GM18951 (cell line): ENCODE results near the gene SGO1.

Experiments
- POLR2A ChIP-seq: IDR thresholded peaks from 4 replicates; pipeline ENCODE4 v1.6.1; 2011; ENCODE audit warnings: mild to moderate bottlenecking; ENCODE audit not compliant: insufficient read length, insufficient read depth; ENCODE audit errors: extremely low read depth
- in situ Hi-C: fragments of 300-500 bp; cut with MboI; formaldehyde crosslinking; loops from one replicate; pipeline ENCODE4 v1.12.0; 2022; ENCODE audit warnings: low sequenced_read_pairs, mixed read lengths, inconsistent platforms; ENCODE audit not compliant: unreplicated experiment

Gene SGO1

DNA sequence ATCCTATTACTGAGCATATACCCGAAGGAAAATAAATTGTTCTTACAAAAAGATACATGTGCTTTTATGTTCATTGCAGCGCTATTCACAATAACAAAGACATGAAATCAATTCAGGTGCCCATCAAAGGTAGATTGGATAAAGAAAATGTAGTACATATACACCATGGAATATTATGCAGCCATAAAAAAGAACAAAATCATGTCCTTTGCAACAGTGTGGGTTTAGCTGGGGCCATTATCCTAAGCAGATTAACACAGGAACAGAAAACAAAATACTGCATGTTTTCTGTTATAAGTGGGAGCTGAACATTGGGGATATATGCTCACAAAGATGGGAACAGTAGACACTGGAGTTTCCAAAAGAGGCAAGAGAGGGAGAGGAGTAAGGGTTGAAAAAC, 42.5 kb downstream of the SGO1 start:
- no peak for TF ChIP-seq POLR2A
- in situ Hi-C loops, result no loop called here

DNA sequence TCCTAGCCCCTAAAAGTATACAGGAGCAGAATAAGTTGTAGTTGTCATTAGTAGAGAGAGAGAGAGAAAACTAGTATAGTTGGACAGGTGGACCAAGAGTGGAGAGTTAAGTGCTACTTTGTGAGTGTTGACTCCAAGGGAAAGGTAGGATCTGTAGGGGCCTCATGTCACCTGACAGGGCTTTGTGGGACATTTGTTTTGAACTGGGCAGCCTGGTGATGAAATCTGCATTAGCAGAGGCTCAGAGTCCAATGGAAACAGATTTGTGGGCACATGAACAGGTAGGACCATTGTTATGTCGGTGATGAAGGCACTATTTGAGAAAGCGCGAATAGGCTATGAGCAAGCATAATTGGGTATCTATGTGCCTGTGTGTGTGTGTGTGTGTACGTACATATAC, 43.5 kb downstream of the SGO1 start:
- in situ Hi-C loops, result no loop called here
- TF ChIP-seq POLR2A, result no peak

DNA sequence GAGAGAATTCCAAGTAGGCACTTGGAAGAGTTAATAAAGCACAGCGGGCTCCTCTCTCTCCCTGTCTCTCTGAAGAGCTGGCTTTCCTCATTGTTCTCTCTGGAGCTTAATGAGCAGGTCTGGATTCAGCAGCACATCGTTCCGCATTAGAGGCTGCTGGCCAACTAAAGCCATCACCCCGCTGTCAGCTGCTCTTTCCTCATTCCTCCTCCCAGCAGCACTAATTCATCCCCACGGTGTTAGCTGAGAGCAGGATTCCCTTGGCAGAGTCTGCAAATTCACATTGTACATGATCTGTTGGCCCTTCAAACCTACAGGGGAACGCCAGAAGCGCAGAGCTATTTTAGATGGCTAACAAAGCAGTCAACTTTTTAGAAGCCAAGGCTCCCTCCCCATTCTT, 44.2 kb downstream of the SGO1 start:
- in situ Hi-C loops, result no loop called here
- no peak for TF ChIP-seq POLR2A

DNA sequence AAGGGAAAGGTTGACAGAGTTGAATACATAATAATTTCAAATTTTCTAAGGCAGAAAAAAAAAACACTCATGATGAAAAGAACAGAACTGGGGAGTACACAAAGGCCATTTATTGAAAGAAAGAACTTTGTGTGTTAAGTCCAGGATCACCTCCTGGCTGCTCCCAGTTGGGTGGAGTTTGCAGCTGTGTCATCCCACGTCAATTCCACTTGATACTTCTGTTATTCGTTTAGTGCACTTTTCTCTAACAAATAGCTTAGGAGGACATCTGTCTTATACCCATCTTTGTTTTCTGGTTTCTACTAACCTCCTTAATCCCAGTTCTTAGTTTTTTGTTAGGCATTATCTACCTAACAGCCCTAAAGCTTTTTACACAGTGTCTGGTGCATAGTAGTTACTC, 44.7 kb downstream of the SGO1 start:
- no peak for TF ChIP-seq POLR2A
- in situ Hi-C loops, result no loop called here

DNA sequence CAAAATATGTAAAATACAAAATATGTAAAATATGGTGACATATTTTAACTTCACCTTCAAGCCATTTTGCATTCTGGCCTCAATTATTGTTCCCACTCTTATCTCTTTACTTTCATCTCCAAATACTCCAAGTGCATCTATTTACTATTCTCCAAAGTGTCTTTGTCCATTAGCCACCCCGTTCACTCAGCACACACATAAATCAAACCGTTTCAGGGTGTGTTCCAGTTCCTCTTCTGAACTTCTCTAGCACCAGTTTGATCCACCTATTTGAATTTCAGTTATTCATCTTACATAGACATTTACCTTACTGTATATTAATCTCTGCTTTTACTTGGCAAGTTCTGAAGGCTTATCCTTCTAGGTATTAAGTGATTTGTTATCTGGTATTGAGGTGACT, 45.1 kb downstream of the SGO1 start:
- TF ChIP-seq POLR2A, result no peak
- in situ Hi-C loops, result no loop called here

DNA sequence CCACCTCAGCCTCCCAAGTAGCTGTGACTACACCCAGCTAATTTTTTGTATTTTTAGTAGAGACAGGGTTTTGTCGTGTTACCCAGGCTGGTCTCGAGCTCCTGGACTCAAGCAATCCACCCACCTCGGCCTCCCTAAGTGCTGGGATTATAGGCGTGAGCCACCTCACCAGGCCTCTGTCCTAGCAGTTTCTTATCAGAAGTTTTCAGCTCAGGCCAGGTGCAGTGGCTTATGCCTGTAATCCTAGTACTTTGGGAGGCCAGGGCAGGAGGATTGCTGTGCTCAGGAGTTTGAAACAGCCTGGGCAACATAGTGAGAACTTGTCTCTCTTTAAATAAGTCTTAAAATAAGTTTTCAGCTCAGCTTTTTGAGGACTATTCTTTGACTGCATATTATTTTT, 48.4 kb downstream of the SGO1 start:
- TF ChIP-seq POLR2A, result no peak
- in situ Hi-C loops, result no loop called here

DNA sequence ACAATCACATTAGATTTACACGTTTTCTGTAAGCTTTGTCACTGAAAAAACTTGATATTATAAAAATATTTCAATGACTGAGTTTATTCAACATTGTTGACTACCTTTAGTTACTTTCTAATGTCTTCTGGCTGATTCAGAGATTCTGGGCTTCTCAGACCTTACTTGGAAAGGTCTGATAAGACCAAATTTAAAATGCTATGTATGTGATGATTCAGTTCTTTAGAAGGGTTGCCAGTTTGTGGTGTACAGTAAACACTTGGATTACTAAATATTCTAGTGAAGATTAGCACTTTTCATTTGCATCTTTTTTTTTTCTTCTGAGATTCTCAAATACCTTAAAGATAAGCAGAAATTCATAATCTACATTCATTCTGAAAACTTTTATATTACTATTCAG, 49.8 kb downstream of the SGO1 start:
- in situ Hi-C loops, result no loop called here
- TF ChIP-seq POLR2A, result no peak

DNA sequence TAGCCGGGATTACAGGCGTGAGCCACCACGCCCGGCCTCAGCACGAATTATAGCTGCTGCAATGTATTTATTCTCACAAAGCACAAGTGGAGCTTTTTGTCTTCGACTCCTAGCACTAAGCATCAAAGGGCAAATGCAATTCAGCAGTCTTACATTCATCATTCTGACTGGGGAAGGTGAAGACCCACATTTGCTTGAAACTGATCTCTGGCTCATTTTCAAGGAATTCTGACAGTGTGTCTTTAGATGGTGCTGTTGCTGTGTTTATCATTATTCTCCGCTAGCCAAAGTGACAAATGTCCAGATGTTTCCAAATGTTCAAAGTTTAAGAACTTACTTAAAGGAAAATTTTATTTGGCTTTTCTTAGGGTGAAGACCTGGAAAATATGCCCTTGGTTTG, 55.9 kb downstream of the SGO1 start:
- TF ChIP-seq POLR2A, result no peak

DNA sequence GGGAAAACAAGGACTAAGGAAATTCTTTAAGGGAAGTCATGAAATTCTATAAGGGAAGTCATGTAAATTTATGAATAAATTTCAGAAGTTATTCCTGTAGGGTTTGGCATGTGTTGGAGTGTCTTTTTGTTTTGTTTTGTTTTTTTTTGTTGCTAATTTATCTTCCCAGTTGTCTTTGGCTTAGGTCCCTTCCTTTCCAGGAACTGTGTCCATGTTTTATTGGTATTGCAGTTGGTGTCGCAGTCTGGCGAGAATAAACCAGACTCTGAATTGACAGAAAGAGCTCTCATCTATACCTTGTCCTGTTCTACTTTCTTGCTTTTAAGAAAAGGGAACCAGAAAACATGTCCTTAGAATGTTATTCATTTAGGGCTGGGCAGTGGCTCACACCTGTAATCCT, 57.6 kb downstream of the SGO1 start:
- in situ Hi-C loops, result no loop called here
- TF ChIP-seq POLR2A, result no peak

More for the DNA sequence above, 55.9 kb downstream of the SGO1 start:
- in situ Hi-C loops, result no loop called here

DNA sequence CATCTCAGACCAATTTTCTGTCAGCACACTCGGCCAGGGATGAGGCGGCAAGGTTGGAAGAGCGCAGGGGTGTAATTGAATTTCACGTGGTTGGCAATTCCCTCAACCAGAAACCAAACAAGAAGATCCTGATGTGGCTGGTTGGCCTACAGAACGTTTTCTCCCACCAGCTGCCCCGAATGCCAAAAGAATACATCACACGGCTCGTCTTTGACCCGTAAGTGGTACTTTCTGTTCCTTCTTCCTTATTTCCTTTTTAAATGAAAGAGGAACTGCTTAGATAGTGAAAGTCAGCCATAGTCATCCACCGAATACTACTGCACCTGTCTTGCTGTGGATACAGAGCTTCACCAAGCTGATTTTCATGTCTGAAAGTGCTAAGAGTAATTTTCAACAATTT, 60.1 kb downstream of the SGO1 start:
- no peak for TF ChIP-seq POLR2A
- in situ Hi-C loops, result no loop called here

DNA sequence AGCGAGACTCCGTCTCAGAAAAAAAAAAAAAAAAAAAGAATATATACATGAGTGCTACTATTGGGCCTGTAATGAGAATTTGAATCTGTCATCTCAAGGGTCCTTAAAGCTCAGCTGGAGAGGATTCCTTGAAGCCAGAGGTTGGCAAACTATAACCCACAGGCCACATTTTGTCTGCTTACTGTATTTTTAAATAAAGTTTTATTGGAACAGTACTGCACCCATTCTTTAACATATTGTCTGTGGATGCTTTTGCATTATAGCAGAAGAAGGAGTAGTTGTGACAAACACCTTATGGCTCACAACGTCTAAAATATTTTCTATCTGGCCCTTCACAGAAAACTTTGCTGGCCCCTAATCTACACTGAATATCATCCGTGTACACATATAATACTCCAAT, 60.7 kb downstream of the SGO1 start:
- TF ChIP-seq POLR2A, result no peak
- in situ Hi-C loops, result no loop called here

DNA sequence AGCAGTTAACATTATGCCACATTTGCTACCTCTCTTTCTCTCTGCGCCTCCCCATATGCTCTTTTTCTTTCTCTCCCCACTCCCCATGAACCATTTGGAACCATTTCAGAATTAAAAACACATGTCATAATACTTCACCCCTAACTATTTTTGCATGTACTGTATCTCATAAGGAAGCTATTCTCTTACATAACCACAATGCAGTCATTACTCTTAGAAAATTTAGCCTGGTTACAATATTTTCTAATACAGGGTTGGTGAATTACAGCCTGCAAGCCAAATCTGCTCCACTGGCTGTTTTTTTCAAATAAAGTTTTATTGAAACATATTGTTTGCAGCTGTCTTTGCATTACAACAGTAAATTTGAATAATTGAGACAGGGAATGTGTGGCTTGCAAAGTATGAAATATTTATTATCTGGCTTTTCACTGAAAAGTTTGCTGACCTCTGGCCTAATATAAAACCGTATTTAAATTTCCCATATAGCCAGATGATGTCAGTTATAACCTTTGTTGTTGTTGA, 62.8 kb downstream of the SGO1 start:
- in situ Hi-C loops, result no loop called here
- TF ChIP-seq POLR2A, result no peak

DNA sequence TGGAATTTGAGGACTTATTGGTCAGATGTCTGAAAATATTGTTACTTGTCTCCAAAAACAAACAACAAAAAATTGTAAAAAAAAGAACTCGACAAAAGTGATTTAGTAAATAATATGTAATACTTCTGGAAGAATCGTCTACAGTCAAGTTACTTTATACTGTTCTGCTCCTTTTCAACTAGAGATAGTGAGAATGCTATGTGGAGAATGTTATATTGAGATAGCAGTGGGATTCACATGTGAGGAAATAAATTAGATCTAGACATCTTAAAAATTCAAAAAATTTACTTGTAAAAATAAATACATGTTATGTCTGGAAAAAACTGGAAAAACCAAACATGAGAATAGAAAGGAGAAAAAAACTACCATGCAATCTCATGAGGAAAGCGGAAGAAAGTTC, 64.9 kb downstream of the SGO1 start:
- in situ Hi-C loops, result no loop called here
- TF ChIP-seq POLR2A, result no peak
